Activated CD4-positive, alpha-beta T cell treated with anti-CD3 and anti-CD28 coated beads for 4 hours (primary cell): ENCODE results near the gene SLC30A10.
"Not testable (repeated sequence)": the region's sequence is repeated elsewhere in the genome, so short reads cannot be mapped to it uniquely, and the experiment has no call there.

ENCODE experiments used
- DNase-seq, 2 donors: peaks; one replicate each; pipeline ENCODE4 v3.0.0-alpha.2; 2020

Gene SLC30A10

GRCh38 chr1:219927298-219927955 lies 930 bp downstream of the SLC30A10 start:
- no peak for DNase-seq

- DNase-seq = no peak
Observed at GRCh38 chr1:219926363-219926998, 1.9 kb downstream of the SLC30A10 start.

GRCh38 chr1:219924342-219924741 lies 4.0 kb downstream of the SLC30A10 start:
- no peak for DNase-seq

GRCh38 chr1:219917851-219918466 lies 10.4 kb downstream of the SLC30A10 start:
- no peak for DNase-seq

GRCh38 chr1:219917281-219917680 lies 11.1 kb downstream of the SLC30A10 start:
- DNase-seq = no peak

- no peak for DNase-seq
Observed at GRCh38 chr1:219916257-219916656, 12.1 kb downstream of the SLC30A10 start.

- no peak for DNase-seq
Observed at GRCh38 chr1:219913005-219913770, 15.2 kb downstream of the SLC30A10 start.

- DNase-seq = no peak
Observed at GRCh38 chr1:219910716-219911115, 17.6 kb downstream of the SLC30A10 start.

GRCh38 chr1:219909476-219909875 lies 18.9 kb downstream of the SLC30A10 start:
- DNase-seq = no peak

GRCh38 chr1:219908170-219908569 lies 20.2 kb downstream of the SLC30A10 start:
- DNase-seq = no peak

- no peak for DNase-seq
Observed at GRCh38 chr1:219907772-219908070, 20.6 kb downstream of the SLC30A10 start.

- no peak for DNase-seq
Observed at GRCh38 chr1:219906924-219907771, 21.2 kb downstream of the SLC30A10 start.

- DNase-seq = not testable (repeated sequence)
Observed at GRCh38 chr1:219906565-219906923, 21.8 kb downstream of the SLC30A10 start.

GRCh38 chr1:219905524-219905923 lies 22.8 kb downstream of the SLC30A10 start:
- DNase-seq = no peak

- DNase-seq = no peak
Observed at GRCh38 chr1:219904934-219905333, 23.4 kb downstream of the SLC30A10 start.

- no peak for DNase-seq
Observed at GRCh38 chr1:219903353-219903871, 24.9 kb downstream of the SLC30A10 start.

GRCh38 chr1:219902951-219903350 lies 25.4 kb downstream of the SLC30A10 start:
- no peak for DNase-seq

GRCh38 chr1:219900882-219901281 lies 27.5 kb downstream of the SLC30A10 start:
- DNase-seq = no peak

GRCh38 chr1:219900201-219900600 lies 28.2 kb downstream of the SLC30A10 start:
- no peak for DNase-seq

- DNase-seq = no peak
Observed at GRCh38 chr1:219898375-219898774, 30.0 kb downstream of the SLC30A10 start.

- DNase-seq = no peak
Observed at GRCh38 chr1:219897914-219898313, 30.4 kb downstream of the SLC30A10 start.

GRCh38 chr1:219892271-219892670 lies 36.1 kb downstream of the SLC30A10 start:
- not testable (repeated sequence) for DNase-seq

GRCh38 chr1:219891846-219892245 lies 36.5 kb downstream of the SLC30A10 start:
- DNase-seq = not testable (repeated sequence)
